SK-N-SH (cell line): ENCODE measurements around the gene SCN3B.

Experiments
- EP300 ChIP-seq, 2 experiments: IDR thresholded peaks; 2 replicates each; pipeline versions ENCODE4 v1.4.0 to v1.6.1; 2012; ENCODE audit warnings: borderline replicate concordance in 1 of 2, low read depth in 1 of 2, low read length in 1 of 2
- EZH2phosphoT487 ChIP-seq: fragments of 200-600 bp; sonication (generic); IDR thresholded peaks from 2 replicates; pipeline ENCODE4 v1.6.1; 2017; ENCODE audit warnings: low read depth, mixed run types, mild to moderate bottlenecking, antibody characterized with exemption, moderate library complexity, borderline replicate concordance
- GABPA ChIP-seq: IDR thresholded peaks from 2 replicates; pipeline ENCODE4 v1.4.0; 2012; ENCODE audit warnings: low read depth, mild to moderate bottlenecking
- MXI1 ChIP-seq: IDR thresholded peaks from 2 replicates; pipeline ENCODE4 v1.6.1; 2012; ENCODE audit warnings: mild to moderate bottlenecking, low read depth, low read length, improper control_type of control experiment
- RFX5 ChIP-seq: IDR thresholded peaks from 2 replicates; pipeline ENCODE4 v1.6.1; 2012; ENCODE audit warnings: mild to moderate bottlenecking, improper control_type of control experiment, low read length
- SMC3 ChIP-seq: IDR thresholded peaks from 2 replicates; pipeline ENCODE4 v1.6.1; 2012; ENCODE audit warnings: low read depth, low read length, improper control_type of control experiment
- TAF1 ChIP-seq: IDR thresholded peaks from 2 replicates; pipeline ENCODE4 v1.6.1; 2012; ENCODE audit warnings: low read depth, mild to moderate bottlenecking, low read length, moderate library complexity, borderline replicate concordance
- TF ChIP-seq, protein P1 (sequence below): fragments of 200-600 bp; sonication (generic); IDR thresholded peaks from 2 replicates; pipeline ENCODE4 v1.6.1; 2017; ENCODE audit warnings: antibody characterized with exemption, mild to moderate bottlenecking, moderate library complexity
- TF ChIP-seq, protein P2 (sequence below): IDR thresholded peaks from 2 replicates; pipeline ENCODE4 v1.4.0; 2012; ENCODE audit warnings: low read depth, borderline replicate concordance
- TF ChIP-seq, protein P3 (sequence below): IDR thresholded peaks from 2 replicates; pipeline ENCODE4 v1.4.0; 2012; ENCODE audit warnings: low read depth
- TF ChIP-seq, protein P4 (sequence below): IDR thresholded peaks from 2 replicates; pipeline ENCODE4 v1.6.1; 2012; ENCODE audit warnings: mild to moderate bottlenecking, low read depth, low read length, moderate library complexity

DNA sequence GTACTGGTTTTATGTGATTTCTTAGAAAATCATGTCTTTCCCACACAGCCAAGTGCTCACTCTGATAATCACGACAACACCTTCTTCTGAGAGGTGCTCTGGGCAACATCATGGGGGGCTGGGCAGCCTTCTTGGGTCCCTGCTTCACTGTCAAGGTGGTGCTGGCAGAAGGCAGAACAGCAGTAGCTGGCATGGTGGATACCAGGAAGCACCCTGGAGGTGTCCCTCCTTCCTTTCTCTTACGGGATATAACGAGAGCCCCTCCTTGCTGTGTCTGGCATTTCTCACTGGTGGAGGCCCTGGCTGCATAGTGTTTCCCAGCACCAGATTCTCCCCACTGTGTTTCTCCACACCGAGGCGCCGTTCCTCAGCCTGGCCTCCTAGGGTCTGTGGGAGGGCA is 60.9 kb downstream of the SCN3B start:
- TF ChIP-seq, protein P1, sequence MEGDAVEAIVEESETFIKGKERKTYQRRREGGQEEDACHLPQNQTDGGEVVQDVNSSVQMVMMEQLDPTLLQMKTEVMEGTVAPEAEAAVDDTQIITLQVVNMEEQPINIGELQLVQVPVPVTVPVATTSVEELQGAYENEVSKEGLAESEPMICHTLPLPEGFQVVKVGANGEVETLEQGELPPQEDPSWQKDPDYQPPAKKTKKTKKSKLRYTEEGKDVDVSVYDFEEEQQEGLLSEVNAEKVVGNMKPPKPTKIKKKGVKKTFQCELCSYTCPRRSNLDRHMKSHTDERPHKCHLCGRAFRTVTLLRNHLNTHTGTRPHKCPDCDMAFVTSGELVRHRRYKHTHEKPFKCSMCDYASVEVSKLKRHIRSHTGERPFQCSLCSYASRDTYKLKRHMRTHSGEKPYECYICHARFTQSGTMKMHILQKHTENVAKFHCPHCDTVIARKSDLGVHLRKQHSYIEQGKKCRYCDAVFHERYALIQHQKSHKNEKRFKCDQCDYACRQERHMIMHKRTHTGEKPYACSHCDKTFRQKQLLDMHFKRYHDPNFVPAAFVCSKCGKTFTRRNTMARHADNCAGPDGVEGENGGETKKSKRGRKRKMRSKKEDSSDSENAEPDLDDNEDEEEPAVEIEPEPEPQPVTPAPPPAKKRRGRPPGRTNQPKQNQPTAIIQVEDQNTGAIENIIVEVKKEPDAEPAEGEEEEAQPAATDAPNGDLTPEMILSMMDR = no peak
- TF ChIP-seq RFX5 = no peak
- TF ChIP-seq, protein P2, sequence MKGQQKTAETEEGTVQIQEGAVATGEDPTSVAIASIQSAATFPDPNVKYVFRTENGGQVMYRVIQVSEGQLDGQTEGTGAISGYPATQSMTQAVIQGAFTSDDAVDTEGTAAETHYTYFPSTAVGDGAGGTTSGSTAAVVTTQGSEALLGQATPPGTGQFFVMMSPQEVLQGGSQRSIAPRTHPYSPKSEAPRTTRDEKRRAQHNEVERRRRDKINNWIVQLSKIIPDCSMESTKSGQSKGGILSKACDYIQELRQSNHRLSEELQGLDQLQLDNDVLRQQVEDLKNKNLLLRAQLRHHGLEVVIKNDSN = no peak
- TF ChIP-seq GABPA = no peak
- no peak for TF ChIP-seq TAF1
- TF ChIP-seq SMC3 = no peak
- no peak for TF ChIP-seq EZH2phosphoT487
- TF ChIP-seq, protein P3, sequence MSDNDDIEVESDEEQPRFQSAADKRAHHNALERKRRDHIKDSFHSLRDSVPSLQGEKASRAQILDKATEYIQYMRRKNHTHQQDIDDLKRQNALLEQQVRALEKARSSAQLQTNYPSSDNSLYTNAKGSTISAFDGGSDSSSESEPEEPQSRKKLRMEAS = no peak
- no peak for TF ChIP-seq MXI1
- TF ChIP-seq, protein P4, sequence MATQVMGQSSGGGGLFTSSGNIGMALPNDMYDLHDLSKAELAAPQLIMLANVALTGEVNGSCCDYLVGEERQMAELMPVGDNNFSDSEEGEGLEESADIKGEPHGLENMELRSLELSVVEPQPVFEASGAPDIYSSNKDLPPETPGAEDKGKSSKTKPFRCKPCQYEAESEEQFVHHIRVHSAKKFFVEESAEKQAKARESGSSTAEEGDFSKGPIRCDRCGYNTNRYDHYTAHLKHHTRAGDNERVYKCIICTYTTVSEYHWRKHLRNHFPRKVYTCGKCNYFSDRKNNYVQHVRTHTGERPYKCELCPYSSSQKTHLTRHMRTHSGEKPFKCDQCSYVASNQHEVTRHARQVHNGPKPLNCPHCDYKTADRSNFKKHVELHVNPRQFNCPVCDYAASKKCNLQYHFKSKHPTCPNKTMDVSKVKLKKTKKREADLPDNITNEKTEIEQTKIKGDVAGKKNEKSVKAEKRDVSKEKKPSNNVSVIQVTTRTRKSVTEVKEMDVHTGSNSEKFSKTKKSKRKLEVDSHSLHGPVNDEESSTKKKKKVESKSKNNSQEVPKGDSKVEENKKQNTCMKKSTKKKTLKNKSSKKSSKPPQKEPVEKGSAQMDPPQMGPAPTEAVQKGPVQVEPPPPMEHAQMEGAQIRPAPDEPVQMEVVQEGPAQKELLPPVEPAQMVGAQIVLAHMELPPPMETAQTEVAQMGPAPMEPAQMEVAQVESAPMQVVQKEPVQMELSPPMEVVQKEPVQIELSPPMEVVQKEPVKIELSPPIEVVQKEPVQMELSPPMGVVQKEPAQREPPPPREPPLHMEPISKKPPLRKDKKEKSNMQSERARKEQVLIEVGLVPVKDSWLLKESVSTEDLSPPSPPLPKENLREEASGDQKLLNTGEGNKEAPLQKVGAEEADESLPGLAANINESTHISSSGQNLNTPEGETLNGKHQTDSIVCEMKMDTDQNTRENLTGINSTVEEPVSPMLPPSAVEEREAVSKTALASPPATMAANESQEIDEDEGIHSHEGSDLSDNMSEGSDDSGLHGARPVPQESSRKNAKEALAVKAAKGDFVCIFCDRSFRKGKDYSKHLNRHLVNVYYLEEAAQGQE = no peak
- no peak for TF ChIP-seq EP300 (IDR thresholded peaks at IDR 0.05; ENCODE audit: borderline replicate concordance in 1 of 2, low read depth in 1 of 2, low read length in 1 of 2)
